ENCODE measurements around the gene WDR4. TPM values are rescaled to one million over a fixed set of nuclear protein-coding genes. Genes with fewer than 3 reads are reported as not detected.

The WDR4 gene
- total RNA-seq, 4 donors from 2014 or later: 6.6 to 22.7 (median 10.3) TPM

GRCh38 chr21:42923553-42924432 lies 44.5 kb upstream of the WDR4 start:
- Histone ChIP-seq H3K4me3 (peak overlapping the region in 1 of 4 donors; percentile 32), H3K27me3 (no peaks in the 10 kb centered on the region), H3K27ac (peak overlapping the region in 2 of 4 donors; percentile 55 to 71), H3K4me1 (peaks cover 4 to 10% (median 7%) of the 10 kb centered on the region in 4 donors), H3K9me3 (no peaks in the 10 kb centered on the region), H3K36me3 (no peaks in the 10 kb centered on the region)
- intact Hi-C loops (cut with DNase I; ENCODE audit: low total_unique reads) (no loop called here), in situ Hi-C loops (cut with MboI; ENCODE audit: low pct_ligation_motif_present in 1 of 4, low pct_unique_long_range_greater_than_20kb in 1 of 4, low sequenced_read_pairs in 3 of 4) (no loop called here)
- 16 to 23% methylated on average over 13 to 18 of the region's 18 CpGs for WGBS, 2 donors (ENCODE audit: low coverage in 1 of 2)
- DNase-seq: peak; percentile 80
- TF ChIP-seq POLR2AphosphoS5 (IDR thresholded peaks at IDR 0.05) (peak in 2 of 3 donors; percentile 22 to 36), CTCF (IDR thresholded peaks at IDR 0.05) (peak; percentile 69 to 95 (median 78)), EP300 (IDR thresholded peaks at IDR 0.05; ENCODE audit: low read depth) (no peak), POLR2A (IDR thresholded peaks at IDR 0.05) (peak; percentile 24)

DNA sequence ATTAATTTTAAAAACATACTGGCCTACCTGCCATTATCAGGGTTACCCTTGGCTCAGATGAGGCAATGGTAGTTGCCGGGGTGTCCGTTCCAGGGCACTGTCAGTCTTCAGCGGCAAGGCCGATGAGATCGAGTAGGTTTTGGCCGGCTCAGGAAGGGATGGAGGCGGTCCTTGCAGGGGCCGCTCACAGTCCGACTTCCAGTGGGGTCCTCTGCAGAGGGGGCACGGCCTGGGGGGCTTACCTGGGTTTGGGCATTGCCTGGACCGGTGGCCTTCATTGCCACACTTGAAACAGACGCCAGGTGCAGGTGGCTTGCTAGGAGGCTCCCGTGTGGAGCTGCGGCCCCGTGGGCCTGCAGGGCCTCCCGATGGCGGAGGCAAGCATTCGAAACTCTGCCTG lies 43.6 kb upstream of the WDR4 start:
- H3K36me3 ChIP-seq: no peaks in the 10 kb centered on the region
- TF ChIP-seq POLR2A (IDR thresholded peaks at IDR 0.05) (no peak), CTCF (IDR thresholded peaks at IDR 0.05) (no peak), EP300 (IDR thresholded peaks at IDR 0.05; ENCODE audit: low read depth) (no peak), POLR2AphosphoS5 (IDR thresholded peaks at IDR 0.05) (no peak)
- no peaks in the 10 kb centered on the region for H3K27me3 ChIP-seq
- no peak overlapping the region for H3K27ac ChIP-seq
- WGBS, 2 donors (ENCODE audit: low coverage in 1 of 2): 90 to 91% methylated on average over 2 to 18 of the region's 18 CpGs
- no peak overlapping the region for H3K4me3 ChIP-seq
- H3K9me3 ChIP-seq: no peaks in the 10 kb centered on the region
- peaks cover 4 to 10% (median 7%) of the 10 kb centered on the region in 4 donors for H3K4me1 ChIP-seq
- in situ Hi-C loops (cut with MboI; ENCODE audit: low pct_ligation_motif_present in 1 of 4, low pct_unique_long_range_greater_than_20kb in 1 of 4, low sequenced_read_pairs in 3 of 4) (no loop called here), intact Hi-C loops (cut with DNase I; ENCODE audit: low total_unique reads) (no loop called here)
- DNase-seq: no peak

GRCh38 chr21:42921927-42922326 lies 42.6 kb upstream of the WDR4 start:
- intact Hi-C loops (cut with DNase I; ENCODE audit: low total_unique reads) (no loop called here), in situ Hi-C loops (cut with MboI; ENCODE audit: low pct_ligation_motif_present in 1 of 4, low pct_unique_long_range_greater_than_20kb in 1 of 4, low sequenced_read_pairs in 3 of 4) (no loop called here)
- no peak overlapping the region for H3K4me3 ChIP-seq
- no peaks in the 10 kb centered on the region for H3K36me3 ChIP-seq
- no peak for DNase-seq
- H3K9me3 ChIP-seq: no peaks in the 10 kb centered on the region
- peaks cover 4 to 10% (median 7%) of the 10 kb centered on the region in 4 donors for H3K4me1 ChIP-seq
- no peak overlapping the region for H3K27ac ChIP-seq
- TF ChIP-seq CTCF (IDR thresholded peaks at IDR 0.05) (no peak), EP300 (IDR thresholded peaks at IDR 0.05; ENCODE audit: low read depth) (no peak), POLR2AphosphoS5 (IDR thresholded peaks at IDR 0.05) (no peak), POLR2A (IDR thresholded peaks at IDR 0.05) (no peak)
- 69 to 78% methylated on average over 3 to 4 of the region's 4 CpGs for WGBS, 2 donors (ENCODE audit: low coverage in 1 of 2)
- no peaks in the 10 kb centered on the region for H3K27me3 ChIP-seq

DNA sequence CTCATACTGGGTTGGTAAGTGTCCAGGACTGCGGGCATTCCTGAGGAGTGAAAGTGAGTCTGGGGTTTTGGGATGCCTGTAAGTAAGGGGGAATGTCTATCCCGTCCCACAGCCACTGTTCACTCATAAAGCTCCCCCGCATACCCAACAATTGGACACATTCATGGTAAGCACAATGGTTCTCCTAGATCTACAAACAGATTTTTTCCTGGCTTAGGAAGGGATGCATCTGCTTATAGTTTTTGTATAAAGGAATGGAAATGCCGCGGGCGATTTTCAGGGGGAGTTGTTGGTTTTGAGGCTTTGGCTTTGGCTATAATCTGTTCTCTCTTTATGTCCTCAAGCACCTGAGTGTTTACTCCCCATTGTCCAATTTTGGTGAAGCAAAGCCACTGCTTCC lies 39.0 kb upstream of the WDR4 start:
- in situ Hi-C loops (cut with MboI; ENCODE audit: low pct_ligation_motif_present in 1 of 4, low pct_unique_long_range_greater_than_20kb in 1 of 4, low sequenced_read_pairs in 3 of 4) (loop anchor here in 2 of 4 donors (10.0 kb wide), 2 partner anchors 57 to 67 kb away; partner anchors contain the start of gene PKNOX1 (in 1 of the 2)), intact Hi-C loops (cut with DNase I; ENCODE audit: low total_unique reads) (no loop called here)
- Histone ChIP-seq H3K27ac (no peak overlapping the region), H3K9me3 (no peaks in the 10 kb centered on the region), H3K36me3 (no peaks in the 10 kb centered on the region), H3K4me3 (no peak overlapping the region), H3K4me1 (no peaks in the 10 kb centered on the region), H3K27me3 (no peaks in the 10 kb centered on the region)
- WGBS, 2 donors (ENCODE audit: low coverage in 1 of 2): 93 to 94% methylated on average over 3 to 6 of the region's 6 CpGs
- TF ChIP-seq POLR2A (IDR thresholded peaks at IDR 0.05): no peak
- no peak for TF ChIP-seq CTCF (IDR thresholded peaks at IDR 0.05)
- TF ChIP-seq EP300 (IDR thresholded peaks at IDR 0.05; ENCODE audit: low read depth): no peak
- no peak for TF ChIP-seq POLR2AphosphoS5 (IDR thresholded peaks at IDR 0.05)
- no peak for DNase-seq

Data from transverse colon (tissue), 4 donors.